Stimulated activated naive B cell treated with anti-CD40 and anti-IgM and Interleukin-4, amounts not matched to agents 10 μg/mL and 1 μg/mL and 100 μg/mL, for 72 hours (primary cell): ENCODE data around the gene FCRL3.
"Not testable (repeated sequence)": the region's sequence is repeated elsewhere in the genome, so short reads cannot be mapped to it uniquely, and the experiment has no call there.

Experiments
- ATAC-seq, 2 donors: fragments of 150-1000 bp; cut with Tn5 transposase; replicated peaks; 2 replicates each; pipeline ENCODE4 v1.10.0; 2021; ENCODE audit warnings: moderate library complexity in 1 of 2
- DNase-seq: peaks from one replicate; pipeline ENCODE4 v3.0.0; 2021
- H3K27ac Mint-ChIP-seq: one replicate; pipeline ENCODE4 v1.8.0; 2022; ENCODE audit warnings: mild to moderate bottlenecking, mixed read lengths
- H3K27me3 Mint-ChIP-seq, 2 donors: one replicate each; pipeline ENCODE4 v1.8.0; 2022; ENCODE audit warnings: mixed read lengths in 2 of 2
- H3K36me3 Mint-ChIP-seq, 2 donors: one replicate each; pipeline ENCODE4 v1.8.0; 2022; ENCODE audit warnings: mixed read lengths in 2 of 2, mild to moderate bottlenecking in 1 of 2
- H3K4me1 Mint-ChIP-seq, 2 donors: one replicate each; pipeline ENCODE4 v1.8.0; 2022; ENCODE audit warnings: mixed read lengths in 2 of 2, mild to moderate bottlenecking in 1 of 2
- H3K4me3 Mint-ChIP-seq, 2 donors: one replicate each; pipeline ENCODE4 v1.8.0; 2022; ENCODE audit warnings: mild to moderate bottlenecking in 2 of 2, mixed read lengths in 2 of 2, moderate library complexity in 1 of 2
- H3K9me3 Mint-ChIP-seq, 2 donors: one replicate each; pipeline ENCODE4 v1.8.0; 2022; ENCODE audit warnings: mixed read lengths in 2 of 2, mild to moderate bottlenecking in 1 of 2

FCRL3 gene

DNA sequence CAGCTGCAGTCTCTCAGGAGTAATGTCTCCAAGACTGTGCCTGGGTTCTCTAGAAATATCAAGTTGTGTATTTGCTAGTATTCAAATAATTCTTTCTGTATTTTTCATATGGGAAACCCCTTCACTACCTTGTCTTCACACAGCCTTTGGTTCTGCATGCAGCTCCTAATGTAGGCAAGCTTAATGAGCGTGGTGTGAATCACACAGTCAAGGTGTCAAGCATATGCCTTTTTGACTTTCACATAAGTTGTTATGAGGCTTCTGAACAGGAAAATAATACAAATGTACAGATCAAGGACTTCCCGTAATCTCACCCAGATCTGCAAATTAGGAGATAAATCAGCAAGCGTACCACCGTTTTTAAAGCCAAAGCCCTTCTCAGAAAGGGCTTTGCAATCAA, at the start of gene FCRL3:
TSS of gene FCRL3 (minus strand) at position 38 of the 400 bp plus-strand sequence. CDS start 280 bp downstream, outside the sequence.
- ATAC-seq (peak; percentile 70 to 73), DNase-seq (peak; percentile 49)
- Mint-ChIP-seq H3K36me3 (peaks cover 52 to 59% of the 10 kb centered on the region in 2 donors), H3K4me1 (peaks cover 76 to 98% of the 10 kb centered on the region in 2 donors), H3K4me3 (peak within 1 kb of the TSS; percentile 87 to 92), H3K27me3 (no peaks in the 10 kb centered on the region), H3K27ac (peak within 1 kb of the TSS; percentile 95), H3K9me3 (peaks cover 3 to 5% of the 10 kb centered on the region in 2 donors)

DNA sequence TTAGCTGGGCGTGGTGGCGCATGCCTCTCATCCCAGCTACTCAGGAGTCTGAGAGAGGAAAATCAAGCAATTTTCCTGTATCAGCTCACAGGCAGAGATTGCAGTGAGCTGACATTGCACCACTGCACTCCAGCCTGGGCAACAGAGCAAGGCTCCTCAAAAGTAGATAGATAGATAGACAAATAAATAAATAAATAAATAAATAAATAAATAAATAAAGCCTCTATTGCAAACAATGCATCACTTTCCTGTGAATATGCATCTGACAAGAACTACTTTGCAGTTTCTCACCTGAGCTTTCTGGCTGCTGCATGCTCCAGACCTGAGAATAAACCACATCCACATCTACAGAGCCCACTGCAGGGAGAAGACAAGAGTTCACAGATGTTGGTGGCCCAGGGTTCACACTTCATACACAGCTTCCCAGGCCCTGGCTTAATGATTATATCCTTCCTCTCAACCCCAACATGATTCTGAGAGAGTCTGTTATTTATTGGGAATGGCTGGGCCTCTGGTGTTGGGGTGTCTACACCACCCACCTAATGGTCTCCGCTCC, 47.8 kb upstream of the FCRL3 start:
- Mint-ChIP-seq H3K27me3 (no peaks in the 10 kb centered on the region), H3K4me1 (peaks cover 28 to 52% of the 10 kb centered on the region in 2 donors), H3K36me3 (peaks cover 24 to 41% of the 10 kb centered on the region in 2 donors), H3K4me3 (no peak overlapping the region), H3K27ac (peak overlapping the region; percentile 84), H3K9me3 (peaks cover 0 to 3% of the 10 kb centered on the region in 2 donors)
- DNase-seq, result no peak
- ATAC-seq, result no peak

DNA sequence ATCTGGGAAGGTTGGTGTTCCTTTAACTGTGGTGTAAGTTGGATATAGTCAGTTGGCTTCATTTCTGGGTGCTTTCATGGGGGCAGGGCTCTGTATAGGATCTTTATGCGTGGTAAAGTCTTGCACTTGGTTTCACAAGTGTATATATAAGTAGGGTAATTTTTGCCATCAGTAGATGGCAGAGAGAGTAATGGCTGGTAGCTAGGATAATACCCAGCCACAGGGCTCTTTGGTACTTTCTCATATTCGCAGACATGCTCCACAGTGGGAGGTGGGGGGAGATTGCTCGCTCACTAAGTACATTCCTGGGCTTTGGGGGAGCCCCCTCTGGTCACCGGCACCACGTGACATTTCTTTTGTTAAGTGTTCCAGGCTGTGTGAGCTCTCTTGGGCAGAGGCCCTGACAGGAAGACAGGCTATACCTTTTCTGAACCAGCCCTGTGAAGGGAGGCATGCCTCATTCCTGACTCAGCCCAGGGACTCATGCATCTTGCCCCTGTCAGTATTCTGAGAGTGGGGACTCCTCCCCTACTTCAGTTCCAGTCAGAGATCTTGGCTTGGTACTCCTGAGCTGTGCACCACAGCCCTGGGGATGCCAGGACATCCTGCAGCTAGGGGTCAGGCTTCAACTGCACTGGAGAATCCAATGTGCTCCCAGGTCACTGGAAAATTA, 38.8 kb upstream of the FCRL3 start:
- DNase-seq, result peak; percentile 57
- Mint-ChIP-seq H3K36me3 (peaks cover 25 to 38% of the 10 kb centered on the region in 2 donors), H3K9me3 (peaks cover 14 to 24% of the 10 kb centered on the region in 2 donors), H3K4me1 (peaks cover 49 to 55% of the 10 kb centered on the region in 2 donors), H3K4me3 (peak overlapping the region; percentile 2 to 5), H3K27ac (peak overlapping the region; percentile 77), H3K27me3 (no peaks in the 10 kb centered on the region)
- peak; percentile 84 to 85 for ATAC-seq

- DNase-seq, ATAC-seq, H3K27me3 Mint-ChIP-seq: not testable (repeated sequence)
- H3K36me3 Mint-ChIP-seq, result peaks cover 33 to 48% of the 10 kb centered on the region in 2 donors
- H3K27ac Mint-ChIP-seq, result peak overlapping the region; percentile 89
- peaks cover 64 to 86% of the 10 kb centered on the region in 2 donors for H3K4me1 Mint-ChIP-seq
- peaks cover 22 to 29% of the 10 kb centered on the region in 2 donors for H3K9me3 Mint-ChIP-seq
- H3K4me3 Mint-ChIP-seq, result peak overlapping the region; percentile 21 to 25
Observed at GRCh38 chr1:157735991-157736390, 35.4 kb upstream of the FCRL3 start.

DNA sequence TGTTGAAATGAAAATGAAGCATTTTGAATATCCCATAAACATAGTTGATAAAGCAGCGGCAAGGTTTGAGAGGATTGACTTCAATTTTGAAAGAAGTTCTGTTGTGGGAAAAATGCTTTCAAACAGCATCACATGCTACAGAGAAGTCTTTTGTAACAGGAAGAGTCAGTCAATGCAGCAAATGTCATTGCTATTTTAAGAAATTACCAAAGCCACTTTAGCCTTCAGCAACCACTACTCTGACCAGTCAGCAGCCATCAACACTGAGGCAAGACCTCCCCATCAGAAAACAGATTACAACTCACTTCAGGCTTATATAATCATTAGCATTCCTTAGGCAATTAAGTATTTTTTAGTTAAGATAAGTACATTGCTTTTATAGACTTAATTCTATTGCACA, 33.8 kb upstream of the FCRL3 start:
- H3K27ac Mint-ChIP-seq, result peak overlapping the region; percentile 97

GRCh38 chr1:157732755-157733154, 32.2 kb upstream of the FCRL3 start:
- peak; percentile 82 to 84 for ATAC-seq
- H3K4me3 Mint-ChIP-seq, result peak overlapping the region; percentile 5 to 28
- no peak for DNase-seq
- H3K36me3 Mint-ChIP-seq, result peaks cover 27 to 49% of the 10 kb centered on the region in 2 donors
- H3K9me3 Mint-ChIP-seq, result peaks cover 19 to 21% of the 10 kb centered on the region in 2 donors
- H3K4me1 Mint-ChIP-seq, result peaks cover 60 to 90% of the 10 kb centered on the region in 2 donors
- peak overlapping the region; percentile 97 for H3K27ac Mint-ChIP-seq
- no peaks in the 10 kb centered on the region for H3K27me3 Mint-ChIP-seq

More for the DNA sequence above, 33.8 kb upstream of the FCRL3 start:
- Mint-ChIP-seq H3K36me3 (peaks cover 33 to 48% of the 10 kb centered on the region in 2 donors), H3K9me3 (peaks cover 23 to 27% of the 10 kb centered on the region in 2 donors), H3K4me3 (peak overlapping the region; percentile 15 to 39), H3K4me1 (peaks cover 60 to 89% of the 10 kb centered on the region in 2 donors), H3K27me3 (no peaks in the 10 kb centered on the region)
- ATAC-seq, result peak; percentile 75 to 85
- DNase-seq, result no peak

DNA sequence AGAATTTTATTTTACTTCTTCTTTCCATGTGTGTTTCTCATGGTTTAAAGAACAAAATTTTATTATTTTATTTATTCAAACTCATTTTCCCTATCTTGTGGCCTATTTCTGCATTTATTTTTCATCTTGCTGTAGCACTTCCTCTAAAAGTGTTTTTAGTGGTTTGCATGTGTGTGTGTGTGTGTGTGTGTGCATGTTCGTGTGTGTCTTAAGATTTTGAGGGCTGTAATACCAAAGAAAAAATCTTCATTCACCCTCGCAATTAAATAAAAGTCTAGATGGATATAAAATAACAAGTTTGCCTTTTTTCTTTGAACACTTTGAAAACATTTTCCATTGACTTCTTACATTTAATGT, 24.6 kb upstream of the FCRL3 start:
- DNase-seq (peak; percentile 55), ATAC-seq (peak; percentile 21 to 31)
- Mint-ChIP-seq H3K27ac (peak overlapping the region; percentile 98), H3K4me3 (peak overlapping the region; percentile 52 to 64), H3K27me3 (no peaks in the 10 kb centered on the region), H3K4me1 (peaks cover 50 to 92% of the 10 kb centered on the region in 2 donors), H3K36me3 (peaks cover 25 to 34% of the 10 kb centered on the region in 2 donors), H3K9me3 (peaks cover 18 to 19% of the 10 kb centered on the region in 2 donors)

DNA sequence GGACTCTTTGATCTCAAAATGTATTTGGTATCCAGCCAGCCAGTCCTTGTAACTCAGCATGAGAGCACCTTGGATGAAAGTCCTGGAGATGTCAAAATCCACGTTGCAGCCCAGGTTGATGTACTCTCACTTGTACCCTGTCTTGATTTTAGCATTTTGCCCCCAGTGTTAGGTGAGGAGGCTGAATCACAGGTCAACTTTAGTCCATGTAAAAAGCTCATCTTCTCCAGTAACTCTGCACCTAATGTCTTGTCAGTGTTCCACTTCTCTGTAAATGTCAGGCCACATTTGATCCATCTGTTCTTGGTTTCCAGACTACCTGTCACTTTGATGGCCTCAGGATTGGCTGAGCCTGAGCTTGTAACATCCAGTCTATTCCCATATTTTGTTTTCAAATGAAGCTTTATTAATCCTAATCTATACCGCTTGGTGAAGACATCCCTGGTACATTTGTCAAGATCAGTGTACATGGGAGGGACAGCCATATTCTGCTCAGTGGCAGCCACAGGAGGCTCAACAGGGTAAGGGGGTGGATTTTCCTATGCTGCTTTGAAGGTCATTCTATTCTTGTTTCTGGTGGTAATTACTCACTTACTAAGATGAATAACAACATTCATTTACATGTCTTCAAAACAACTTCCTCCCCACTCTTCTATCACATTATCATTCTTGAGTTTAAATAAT, 24.1 kb upstream of the FCRL3 start:
- H3K27me3 Mint-ChIP-seq, result no peaks in the 10 kb centered on the region
- H3K4me3 Mint-ChIP-seq, result peak overlapping the region; percentile 56 to 59
- peak; percentile 74 to 76 for ATAC-seq
- peak; percentile 57 for DNase-seq
- H3K9me3 Mint-ChIP-seq, result peaks cover 18% of the 10 kb centered on the region in 2 donors
- peaks cover 50 to 87% of the 10 kb centered on the region in 2 donors for H3K4me1 Mint-ChIP-seq
- H3K36me3 Mint-ChIP-seq, result peaks cover 25 to 35% of the 10 kb centered on the region in 2 donors
- peak overlapping the region; percentile 98 for H3K27ac Mint-ChIP-seq

- peak overlapping the region; percentile 14 to 44 for H3K4me3 Mint-ChIP-seq
- peaks cover 14 to 15% of the 10 kb centered on the region in 2 donors for H3K9me3 Mint-ChIP-seq
- H3K4me1 Mint-ChIP-seq, result peaks cover 42 to 75% of the 10 kb centered on the region in 2 donors
- peak; percentile 46 to 61 for ATAC-seq
- no peak for DNase-seq
- no peaks in the 10 kb centered on the region for H3K27me3 Mint-ChIP-seq
- peaks cover 22 to 34% of the 10 kb centered on the region in 2 donors for H3K36me3 Mint-ChIP-seq
- peak overlapping the region; percentile 93 for H3K27ac Mint-ChIP-seq
Observed at GRCh38 chr1:157723157-157723556, 22.6 kb upstream of the FCRL3 start.

- Mint-ChIP-seq H3K4me3 (peak overlapping the region in 1 of 2 donors; percentile 17), H3K4me1 (peaks cover 36 to 66% of the 10 kb centered on the region in 2 donors), H3K27me3 (no peaks in the 10 kb centered on the region), H3K27ac (peak overlapping the region; percentile 93), H3K9me3 (peaks cover 14 to 15% of the 10 kb centered on the region in 2 donors), H3K36me3 (peaks cover 24 to 31% of the 10 kb centered on the region in 2 donors)
- ATAC-seq (no peak), DNase-seq (no peak)
Observed at GRCh38 chr1:157721985-157722384, 21.4 kb upstream of the FCRL3 start.

- H3K36me3 Mint-ChIP-seq, result peaks cover 16 to 20% of the 10 kb centered on the region in 2 donors
- H3K27ac Mint-ChIP-seq, result peak overlapping the region; percentile 88
- H3K27me3 Mint-ChIP-seq, result no peaks in the 10 kb centered on the region
- ATAC-seq, result no peak
- no peak for DNase-seq
- peaks cover under 1 to 3% of the 10 kb centered on the region in 2 donors for H3K9me3 Mint-ChIP-seq
- peaks cover 24 to 48% of the 10 kb centered on the region in 2 donors for H3K4me1 Mint-ChIP-seq
- no peak overlapping the region for H3K4me3 Mint-ChIP-seq
Observed at GRCh38 chr1:157715736-157716135, 15.2 kb upstream of the FCRL3 start.

DNA sequence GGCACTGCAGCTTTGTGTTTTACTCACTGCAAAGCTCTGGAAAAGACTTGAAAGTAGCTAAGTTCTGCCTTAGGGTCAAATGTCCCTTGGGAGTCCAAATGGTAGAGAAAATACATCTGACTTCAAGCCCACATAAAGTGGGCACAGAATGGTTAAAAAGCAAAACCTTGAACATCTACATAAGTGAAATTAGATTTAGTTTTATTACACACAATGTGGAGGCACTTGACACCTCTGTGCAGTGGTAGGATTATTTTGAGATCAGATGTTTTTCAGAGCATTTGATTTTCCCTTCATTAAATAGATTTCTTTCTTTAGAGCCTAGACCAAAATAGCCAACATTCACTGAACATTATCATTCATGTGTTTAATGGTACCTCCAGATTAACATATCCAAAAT, 11.2 kb upstream of the FCRL3 start:
- Mint-ChIP-seq H3K27me3 (no peaks in the 10 kb centered on the region), H3K36me3 (peaks cover 24 to 35% of the 10 kb centered on the region in 2 donors), H3K27ac (peak overlapping the region; percentile 70), H3K4me1 (peaks cover 45 to 81% of the 10 kb centered on the region in 2 donors), H3K9me3 (peaks cover 7 to 9% of the 10 kb centered on the region in 2 donors), H3K4me3 (no peak overlapping the region)
- ATAC-seq (peak; percentile 60 to 63), DNase-seq (no peak)

GRCh38 chr1:157704878-157705277, 4.3 kb upstream of the FCRL3 start:
- Mint-ChIP-seq H3K36me3 (peaks cover 30 to 46% of the 10 kb centered on the region in 2 donors), H3K4me1 (peaks cover 74 to 98% of the 10 kb centered on the region in 2 donors), H3K9me3 (peaks cover 11 to 16% of the 10 kb centered on the region in 2 donors), H3K27me3 (no peaks in the 10 kb centered on the region), H3K27ac (peak overlapping the region; percentile 96), H3K4me3 (peak overlapping the region; percentile 47 to 67)
- ATAC-seq (peak; percentile 72 to 74), DNase-seq (no peak)

GRCh38 chr1:157703981-157704380, 3.4 kb upstream of the FCRL3 start:
- H3K9me3 Mint-ChIP-seq, result peaks cover 9 to 13% of the 10 kb centered on the region in 2 donors
- ATAC-seq (peak; percentile 68 to 78), DNase-seq (peak; percentile 39)
- peak overlapping the region; percentile 64 for H3K4me3 Mint-ChIP-seq
- H3K4me1 Mint-ChIP-seq, result peaks cover 74 to 98% of the 10 kb centered on the region in 2 donors
- peaks cover 31 to 48% of the 10 kb centered on the region in 2 donors for H3K36me3 Mint-ChIP-seq
- peak overlapping the region; percentile 96 for H3K27ac Mint-ChIP-seq
- H3K27me3 Mint-ChIP-seq, result no peaks in the 10 kb centered on the region
